H9 (cell line): ENCODE results near the gene OTUD3. TPM values are rescaled to one million over a fixed set of nuclear protein-coding genes. Genes with fewer than 3 reads are reported as not detected.

ENCODE experiments used
- DNase-seq: peaks from one replicate; pipeline ENCODE4 v3.0.0-alpha.2; 2017
- H2AFZ ChIP-seq: one replicate; pipeline ENCODE4 v1.6.1; 2013; ENCODE audit warnings: mild to moderate bottlenecking, low read length, control low read depth, moderate library complexity
- H2AK5ac ChIP-seq: 2 replicates; pipeline ENCODE4 v1.6.1; 2013; ENCODE audit warnings: low read length, control low read depth, mixed read lengths; ENCODE audit not compliant: insufficient read length
- H2BK120ac ChIP-seq: one replicate; pipeline ENCODE4 v1.6.1; 2013; ENCODE audit warnings: low read depth, mild to moderate bottlenecking, low read length, control low read depth, inconsistent platforms; ENCODE audit not compliant: poor library complexity, severe bottlenecking
- H2BK12ac ChIP-seq: 2 replicates; pipeline ENCODE4 v1.6.1; 2013; ENCODE audit warnings: low read length, control low read depth, mixed read lengths, low read depth; ENCODE audit not compliant: insufficient read length
- H2BK15ac ChIP-seq: 2 replicates; pipeline ENCODE4 v1.6.1; 2013; ENCODE audit warnings: low read depth, low read length, control low read depth
- H2BK20ac ChIP-seq: one replicate; pipeline ENCODE4 v1.6.1; 2013; ENCODE audit warnings: low read depth, mild to moderate bottlenecking, low read length, control low read depth, inconsistent platforms; ENCODE audit not compliant: poor library complexity, severe bottlenecking
- H2BK5ac ChIP-seq: 2 replicates; pipeline ENCODE4 v1.6.1; 2013; ENCODE audit warnings: low read length, control low read depth, mixed read lengths; ENCODE audit not compliant: insufficient read length
- H3K14ac ChIP-seq: 2 replicates; pipeline ENCODE4 v1.6.1; 2013; ENCODE audit warnings: low read length, control low read depth; ENCODE audit not compliant: insufficient read depth
- H3K18ac ChIP-seq: 2 replicates; pipeline ENCODE4 v1.6.1; 2013; ENCODE audit warnings: low read depth, mild to moderate bottlenecking, mixed read lengths, low read length, control low read depth; ENCODE audit not compliant: insufficient read length
- H3K23ac ChIP-seq: 2 replicates; pipeline ENCODE4 v1.6.1; 2013; ENCODE audit warnings: low read length, control low read depth, mixed read lengths, low read depth; ENCODE audit not compliant: insufficient read length
- H3K23me2 ChIP-seq: 2 replicates; pipeline ENCODE4 v1.6.1; 2013; ENCODE audit warnings: low read depth, mild to moderate bottlenecking, mixed read lengths, low read length, control low read depth; ENCODE audit not compliant: insufficient read length, poor library complexity, severe bottlenecking
- H3K27ac ChIP-seq: 2 replicates; pipeline ENCODE4 v1.5.1; 2013; ENCODE audit warnings: low read length, control low read depth, mixed read lengths, low read depth; ENCODE audit not compliant: insufficient read length
- H3K27me3 ChIP-seq: 2 replicates; pipeline ENCODE4 v1.6.1; 2013; ENCODE audit warnings: low read length, control low read depth, inconsistent platforms; ENCODE audit not compliant: insufficient read depth
- H3K4ac ChIP-seq: 2 replicates; pipeline ENCODE4 v1.6.1; 2013; ENCODE audit warnings: low read depth, mild to moderate bottlenecking, control low read depth, inconsistent platforms, low read length, moderate library complexity
- H3K4me1 ChIP-seq: 2 replicates; pipeline ENCODE4 v1.6.1; 2013; ENCODE audit warnings: low read length, control low read depth, inconsistent platforms; ENCODE audit not compliant: insufficient read depth
- H3K4me2 ChIP-seq: 2 replicates; pipeline ENCODE4 v1.6.1; 2013; ENCODE audit warnings: low read length, control low read depth, mixed read lengths; ENCODE audit not compliant: insufficient read length, insufficient read depth
- H3K56ac ChIP-seq: 2 replicates; pipeline ENCODE4 v1.6.1; 2013; ENCODE audit warnings: low read depth, mild to moderate bottlenecking, mixed read lengths, low read length, control low read depth; ENCODE audit not compliant: insufficient read length
- H3K79me1 ChIP-seq: 2 replicates; pipeline ENCODE4 v1.6.1; 2013; ENCODE audit warnings: low read depth, mild to moderate bottlenecking, moderate library complexity, low read length, control low read depth, inconsistent platforms; ENCODE audit not compliant: insufficient read depth, poor library complexity, severe bottlenecking
- H3K79me2 ChIP-seq: 2 replicates; pipeline ENCODE4 v1.6.1; 2013; ENCODE audit warnings: low read length, control low read depth, inconsistent platforms; ENCODE audit not compliant: insufficient read depth
- H3K9ac ChIP-seq: 2 replicates; pipeline ENCODE4 v1.6.1; 2013; ENCODE audit warnings: low read length, control low read depth, mixed read lengths; ENCODE audit not compliant: insufficient read length; ENCODE audit errors: extremely low read depth
- H3K9me3 ChIP-seq: one replicate; pipeline ENCODE4 v1.6.1; 2013; ENCODE audit warnings: low read depth, low read length, inconsistent platforms; ENCODE audit not compliant: control insufficient read depth
- H3T11ph ChIP-seq: one replicate; pipeline ENCODE4 v1.6.1; 2013; ENCODE audit warnings: mild to moderate bottlenecking, low read length, control low read depth, inconsistent platforms
- H4K20me1 ChIP-seq: one replicate; pipeline ENCODE4 v1.6.1; 2013; ENCODE audit not compliant: control insufficient read depth, insufficient read length, insufficient read depth
- H4K5ac ChIP-seq: 2 replicates; pipeline ENCODE4 v1.6.1; 2013; ENCODE audit warnings: low read depth, mild to moderate bottlenecking, mixed read lengths, low read length, control low read depth; ENCODE audit not compliant: insufficient read length
- H4K8ac ChIP-seq: replicated peaks from 2 replicates; pipeline ENCODE4 v1.6.1; 2013; ENCODE audit warnings: low read length, control low read depth, mixed read lengths, low read depth; ENCODE audit not compliant: insufficient read length
- H4K91ac ChIP-seq: 2 replicates; pipeline ENCODE4 v1.6.1; 2013; ENCODE audit warnings: low read depth, mild to moderate bottlenecking, moderate library complexity, mixed read lengths, low read length, control low read depth; ENCODE audit not compliant: insufficient read length
- H3K27ac Mint-ChIP-seq, 3 experiments: 2 replicates in 2 of 3; 3 replicates in 1 of 3; pipeline ENCODE4 v1.8.0; 2020 to 2021; ENCODE audit warnings: mixed read lengths in 3 of 3, mild to moderate bottlenecking in 1 of 3, moderate library complexity in 1 of 3
- H3K27me3 Mint-ChIP-seq: 2 replicates; pipeline ENCODE4 v1.8.0; 2021; ENCODE audit warnings: low read depth, mild to moderate bottlenecking, moderate library complexity, mixed read lengths
- H3K36me3 Mint-ChIP-seq, 3 experiments: 2 replicates in 2 of 3; 3 replicates in 1 of 3; pipeline ENCODE4 v1.8.0; 2020 to 2021; ENCODE audit warnings: low read depth in 3 of 3, mixed read lengths in 3 of 3; ENCODE audit not compliant: insufficient read depth in 1 of 3
- H3K4me1 Mint-ChIP-seq, 2 experiments: 2 replicates each; pipeline ENCODE4 v1.8.0; 2020; ENCODE audit warnings: mixed read lengths in 2 of 2
- H3K4me3 Mint-ChIP-seq, 2 experiments: 2 replicates in 1 of 2; 3 replicates in 1 of 2; pipeline ENCODE4 v1.8.0; 2020 to 2021; ENCODE audit warnings: mild to moderate bottlenecking in 2 of 2, mixed read lengths in 2 of 2, moderate library complexity in 1 of 2
- H3K9me3 Mint-ChIP-seq, 2 experiments: 2 replicates in 1 of 2; 3 replicates in 1 of 2; pipeline ENCODE4 v1.8.0; 2020; ENCODE audit warnings: mild to moderate bottlenecking in 2 of 2, mixed read lengths in 2 of 2, moderate library complexity in 1 of 2
- WGBS: extraction: QIAGEN DNeasy Blood & Tissue Kit; methylation state at CpG from one replicate; pipeline ENCODE4 v1.1.7; 2013; ENCODE audit warnings: missing lambda C conversion rate, low lambda C conversion rate, mixed read lengths; ENCODE audit not compliant: insufficient read length; ENCODE audit errors: extremely low coverage; 5-methylcytosine and 5-hydroxymethylcytosine counted together
- total RNA-seq: library from RNA; stranded (reverse); gene quantifications from 2 replicates; pipeline ENCODE4 v1.2.1, GENCODE V29; 2021
- TF ChIP-seq, protein P1 (sequence below): fragments of 200-600 bp; sonication (generic); conservative IDR thresholded peaks from 3 replicates; pipeline ENCODE4 v1.8.0; 2021; ENCODE audit warnings: antibody characterized with exemption, mild to moderate bottlenecking

Gene OTUD3
- total RNA-seq, 1 experiment from 2014 or later: 12.0 TPM

DNA sequence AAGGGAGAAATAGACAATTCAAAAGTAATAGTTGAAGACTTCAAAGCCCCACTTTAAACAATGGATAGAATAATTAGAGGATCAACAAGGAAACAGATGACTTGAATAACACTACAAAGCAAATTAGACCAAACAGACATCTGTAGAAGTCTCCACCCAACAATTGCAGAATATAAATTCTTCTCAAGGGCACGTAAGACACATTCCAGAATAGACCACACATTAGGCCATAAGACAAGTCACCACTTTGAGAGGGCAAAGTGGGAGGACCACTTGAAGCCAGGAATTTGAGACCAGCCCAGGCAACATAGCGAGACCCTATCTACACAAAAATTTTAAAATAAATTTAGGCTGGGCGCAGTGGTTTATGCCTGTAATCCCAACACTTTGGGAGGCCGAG, 46.6 kb upstream of the OTUD3 start:
- no peak overlapping the region for H3K9ac ChIP-seq
- DNase-seq: no peak
- Mint-ChIP-seq H3K4me3 (no peak overlapping the region), H3K36me3 (no peaks in the 10 kb centered on the region; a peak in 1 of 7 replicates), H3K9me3 (peaks cover 0 to 7% of the 10 kb centered on the region in 2 experiments; a peak in 3 of 5 replicates), H3K4me1 (no peaks in the 10 kb centered on the region), H3K27me3 (peaks cover 14% of the 10 kb centered on the region), H3K27ac (no peak overlapping the region)
- no peak overlapping the region for H4K5ac ChIP-seq
- no peak overlapping the region for H3T11ph ChIP-seq
- H3K23me2 ChIP-seq: no peaks in the 10 kb centered on the region
- H3K79me2 ChIP-seq: no peaks in the 10 kb centered on the region
- H3K4ac ChIP-seq: no peak overlapping the region
- H3K23ac ChIP-seq: no peak overlapping the region
- H3K4me1 ChIP-seq: no peaks in the 10 kb centered on the region
- no peak overlapping the region for H3K4me2 ChIP-seq
- H4K91ac ChIP-seq: no peak overlapping the region
- H2AK5ac ChIP-seq: no peak overlapping the region
- no peak overlapping the region for H2BK15ac ChIP-seq
- H3K18ac ChIP-seq: no peak overlapping the region
- H2BK5ac ChIP-seq: no peak overlapping the region
- H2BK20ac ChIP-seq: no peak overlapping the region
- H3K56ac ChIP-seq: no peak overlapping the region
- no peaks in the 10 kb centered on the region for H4K20me1 ChIP-seq
- no peak overlapping the region for H2BK12ac ChIP-seq
- no CpG with 5 or more reads among the region's 4 CpGs for WGBS
- H3K27ac ChIP-seq: no peak overlapping the region
- no peak overlapping the region for H3K14ac ChIP-seq
- no peaks in the 10 kb centered on the region for H3K79me1 ChIP-seq
- TF ChIP-seq, protein P1, sequence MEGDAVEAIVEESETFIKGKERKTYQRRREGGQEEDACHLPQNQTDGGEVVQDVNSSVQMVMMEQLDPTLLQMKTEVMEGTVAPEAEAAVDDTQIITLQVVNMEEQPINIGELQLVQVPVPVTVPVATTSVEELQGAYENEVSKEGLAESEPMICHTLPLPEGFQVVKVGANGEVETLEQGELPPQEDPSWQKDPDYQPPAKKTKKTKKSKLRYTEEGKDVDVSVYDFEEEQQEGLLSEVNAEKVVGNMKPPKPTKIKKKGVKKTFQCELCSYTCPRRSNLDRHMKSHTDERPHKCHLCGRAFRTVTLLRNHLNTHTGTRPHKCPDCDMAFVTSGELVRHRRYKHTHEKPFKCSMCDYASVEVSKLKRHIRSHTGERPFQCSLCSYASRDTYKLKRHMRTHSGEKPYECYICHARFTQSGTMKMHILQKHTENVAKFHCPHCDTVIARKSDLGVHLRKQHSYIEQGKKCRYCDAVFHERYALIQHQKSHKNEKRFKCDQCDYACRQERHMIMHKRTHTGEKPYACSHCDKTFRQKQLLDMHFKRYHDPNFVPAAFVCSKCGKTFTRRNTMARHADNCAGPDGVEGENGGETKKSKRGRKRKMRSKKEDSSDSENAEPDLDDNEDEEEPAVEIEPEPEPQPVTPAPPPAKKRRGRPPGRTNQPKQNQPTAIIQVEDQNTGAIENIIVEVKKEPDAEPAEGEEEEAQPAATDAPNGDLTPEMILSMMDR: no peak
- H3K9me3 ChIP-seq: no peaks in the 10 kb centered on the region
- H3K27me3 ChIP-seq: no peaks in the 10 kb centered on the region
- H4K8ac ChIP-seq: no peak overlapping the region
- H2AFZ ChIP-seq: no peak overlapping the region
- H2BK120ac ChIP-seq: no peak overlapping the region
